Kidney (tissue), 14 donors: Measurements from ENCODE around the gene SPOCK2. TPM values are rescaled to one million over a fixed set of nuclear protein-coding genes. Genes with fewer than 3 reads are reported as not detected.

Experiments
- DNase-seq, 5 donors: peaks; one replicate each; pipeline ENCODE4 v3.0.0-alpha.2; 2013 to 2020
- FAIRE-seq: peaks from 2 replicates; lab custom pipeline; 2012; peaks lifted over from hg19 to GRCh38; lab: Jason Lieb, UNC
- H3K27ac ChIP-seq, 2 donors: one replicate each; pipeline ENCODE4 v1.7.0; 2013; ENCODE audit warnings: low read depth in 2 of 2, low read length in 2 of 2, inconsistent platforms in 1 of 2
- H3K27me3 ChIP-seq: one replicate; pipeline ENCODE4 v1.7.1; 2013; ENCODE audit warnings: low read length, inconsistent platforms; ENCODE audit not compliant: control insufficient read depth, insufficient read depth
- H3K36me3 ChIP-seq, 3 donors: one replicate each; pipeline versions ENCODE4 v1.7.0 to v1.7.1; 2013; ENCODE audit warnings: low read length in 3 of 3, control low read depth in 1 of 3, inconsistent platforms in 1 of 3; ENCODE audit not compliant: insufficient read depth in 3 of 3, control insufficient read depth in 2 of 3
- H3K4me1 ChIP-seq, 3 donors: one replicate each; pipeline versions ENCODE4 v1.7.0 to v1.7.1; 2013; ENCODE audit warnings: low read length in 3 of 3, inconsistent platforms in 1 of 3, low read depth in 1 of 3; ENCODE audit not compliant: control insufficient read depth in 2 of 3, insufficient read depth in 2 of 3
- H3K4me3 ChIP-seq, 3 donors: one replicate each; pipeline versions ENCODE4 v1.7.0 to v1.8.1; 2013; ENCODE audit warnings: low read length in 3 of 3, control low read depth in 1 of 3, inconsistent platforms in 1 of 3
- H3K9ac ChIP-seq, 3 donors: one replicate each; pipeline versions ENCODE4 v1.7.0 to v1.7.1; 2013; ENCODE audit warnings: low read length in 3 of 3, control low read depth in 1 of 3, inconsistent platforms in 1 of 3
- H3K9me3 ChIP-seq, 3 donors: one replicate each; pipeline versions ENCODE4 v1.7.0 to v1.7.1; 2013; ENCODE audit warnings: low read length in 3 of 3, control low read depth in 1 of 3, inconsistent platforms in 1 of 3; ENCODE audit not compliant: control insufficient read depth in 2 of 3, insufficient read depth in 1 of 3
- intact Hi-C: fragments of 100-400 bp; cut with DNase I; formaldehyde crosslinking; loops from one replicate; pipeline ENCODE4 v1.11.1; 2022
- polyA plus RNA-seq: library from polyadenylated mRNA; stranded (reverse); fragments of 350-450 nt; fragmentation: Illumina TruSeq; extraction: RNeasy Lipid Tissue Mini Kit (QIAGEN cat#74804); gene quantifications from one replicate; pipeline ENCODE4 v1.2.3, GENCODE V29; 2014; ENCODE audit warnings: low read depth, low replicate concordance; ENCODE audit not compliant: insufficient read depth
- total RNA-seq: library from RNA; stranded (reverse); fragmentation: NEBNext Ultra II Directional; extraction: Animal tissue kit (Norgen Biotek cat#: 25700); gene quantifications from one replicate; pipeline ENCODE4 v1.2.1, GENCODE V29; 2021
- TF ChIP-seq, protein P1 (sequence below): IDR thresholded peaks from 3 replicates; pipeline ENCODE4 v1.5.1; 2012; ENCODE audit warnings: mild to moderate bottlenecking, moderate library complexity, borderline replicate concordance; ENCODE audit not compliant: insufficient read depth; ENCODE audit errors: extremely low read depth
- donor health status: control.
- donor health status: control.
- donor health status: control.
- donor health status: control.
- donor health status: control.
- donor health status: DM: yes; HTN: yes; CAD: no.
- donor health status: Normal renal cell carcinoma (clear cell type).

SPOCK2 gene
- total and polyA plus RNA-seq, 2 donors from 2014 or later: 19.7 to 103 TPM

DNA sequence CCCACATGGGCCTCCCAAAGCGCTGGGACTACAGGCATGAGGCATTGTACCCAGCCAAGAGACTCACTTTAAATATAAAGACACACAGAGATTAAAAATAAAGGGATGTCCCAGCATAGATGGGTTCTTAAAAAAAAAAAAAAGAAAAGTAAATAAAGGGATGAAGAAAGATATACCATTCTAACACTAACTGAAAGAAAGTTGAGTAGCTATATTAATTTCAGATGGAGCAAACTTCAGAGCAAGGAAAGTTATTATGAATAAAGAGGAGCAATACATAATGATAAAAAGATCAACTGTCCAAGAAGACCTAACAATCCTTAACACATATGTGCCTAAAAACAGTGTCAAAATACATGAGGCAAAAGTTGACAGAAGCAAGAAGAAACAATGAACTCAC is 33.0 kb upstream of the SPOCK2 start:
- DNase-seq (no peak), FAIRE-seq (no peak)
- intact Hi-C loops: loop anchor here (10.0 kb wide), 1 partner anchor 213 kb away; no protein-coding TSS in a partner anchor
- Histone ChIP-seq H3K27ac (no peak overlapping the region), H3K36me3 (no peaks in the 10 kb centered on the region), H3K27me3 (no peaks in the 10 kb centered on the region), H3K4me1 (no peaks in the 10 kb centered on the region), H3K9me3 (no peaks in the 10 kb centered on the region), H3K9ac (no peak overlapping the region), H3K4me3 (no peak overlapping the region)
- TF ChIP-seq, protein P1, sequence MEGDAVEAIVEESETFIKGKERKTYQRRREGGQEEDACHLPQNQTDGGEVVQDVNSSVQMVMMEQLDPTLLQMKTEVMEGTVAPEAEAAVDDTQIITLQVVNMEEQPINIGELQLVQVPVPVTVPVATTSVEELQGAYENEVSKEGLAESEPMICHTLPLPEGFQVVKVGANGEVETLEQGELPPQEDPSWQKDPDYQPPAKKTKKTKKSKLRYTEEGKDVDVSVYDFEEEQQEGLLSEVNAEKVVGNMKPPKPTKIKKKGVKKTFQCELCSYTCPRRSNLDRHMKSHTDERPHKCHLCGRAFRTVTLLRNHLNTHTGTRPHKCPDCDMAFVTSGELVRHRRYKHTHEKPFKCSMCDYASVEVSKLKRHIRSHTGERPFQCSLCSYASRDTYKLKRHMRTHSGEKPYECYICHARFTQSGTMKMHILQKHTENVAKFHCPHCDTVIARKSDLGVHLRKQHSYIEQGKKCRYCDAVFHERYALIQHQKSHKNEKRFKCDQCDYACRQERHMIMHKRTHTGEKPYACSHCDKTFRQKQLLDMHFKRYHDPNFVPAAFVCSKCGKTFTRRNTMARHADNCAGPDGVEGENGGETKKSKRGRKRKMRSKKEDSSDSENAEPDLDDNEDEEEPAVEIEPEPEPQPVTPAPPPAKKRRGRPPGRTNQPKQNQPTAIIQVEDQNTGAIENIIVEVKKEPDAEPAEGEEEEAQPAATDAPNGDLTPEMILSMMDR: no peak

DNA sequence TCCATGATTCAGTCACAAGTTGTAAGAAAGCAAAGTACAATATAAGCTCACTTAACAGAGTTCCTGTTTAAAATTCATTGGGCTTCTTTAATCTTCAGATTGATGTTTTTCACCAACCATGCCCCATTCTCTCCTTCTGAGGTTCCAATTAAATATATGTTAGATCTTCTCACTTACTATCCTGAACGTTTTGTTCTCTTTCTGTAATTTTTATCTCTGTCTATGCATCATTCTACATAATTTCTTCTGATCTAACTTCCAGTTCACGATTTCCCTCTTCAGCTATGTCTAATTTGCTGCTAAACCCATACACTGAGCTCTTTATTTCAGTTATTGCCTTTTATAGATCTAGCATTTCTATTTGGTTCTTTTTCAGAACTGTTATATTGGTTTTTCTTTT is 28.0 kb upstream of the SPOCK2 start:
- DNase-seq: no peak

DNA sequence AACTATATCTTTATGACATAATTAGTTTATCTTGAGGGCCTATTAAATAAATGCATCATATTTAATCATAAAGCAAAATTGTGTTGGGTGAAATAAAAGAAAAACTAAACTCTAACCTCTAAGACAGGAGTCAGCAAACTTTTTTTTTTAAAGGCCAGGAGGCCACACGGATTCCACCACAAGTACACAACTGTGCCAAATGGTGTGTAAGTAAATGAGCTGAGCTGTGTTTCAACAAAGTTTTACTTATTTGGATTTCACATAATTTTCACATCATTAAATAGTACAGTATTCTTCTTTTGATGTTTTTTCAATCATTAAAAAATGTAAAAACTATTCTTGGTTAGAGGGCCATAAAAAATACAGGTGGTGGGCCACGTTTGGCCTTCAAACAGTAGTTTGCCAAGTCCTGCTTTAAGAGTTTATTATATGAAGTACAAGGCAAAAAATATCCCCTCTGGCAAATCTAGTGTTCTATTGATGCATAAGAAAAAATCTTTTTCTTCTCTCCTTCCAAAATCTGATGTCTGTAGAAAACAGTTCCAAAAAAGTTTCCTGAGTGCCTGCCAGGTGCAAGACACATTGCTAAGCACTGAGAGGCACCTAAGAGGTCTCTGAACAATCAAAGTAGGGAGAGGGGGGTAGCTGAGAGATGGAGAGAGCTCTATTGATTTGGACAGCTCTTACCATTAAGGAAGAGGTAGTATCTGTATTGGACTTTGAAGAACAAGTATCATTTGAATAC is 26.5 kb upstream of the SPOCK2 start:
- intact Hi-C loops: no loop called here
- Histone ChIP-seq H3K27me3 (no peaks in the 10 kb centered on the region), H3K36me3 (no peaks in the 10 kb centered on the region), H3K27ac (no peak overlapping the region), H3K4me3 (no peak overlapping the region), H3K9me3 (no peaks in the 10 kb centered on the region), H3K9ac (no peak overlapping the region), H3K4me1 (no peaks in the 10 kb centered on the region)
- TF ChIP-seq, protein P1: no peak
- FAIRE-seq: no peak
- no peak for DNase-seq

More for the DNA sequence above, 28.0 kb upstream of the SPOCK2 start:
- Histone ChIP-seq H3K9me3 (no peaks in the 10 kb centered on the region), H3K27ac (no peak overlapping the region), H3K4me3 (no peak overlapping the region), H3K9ac (no peak overlapping the region), H3K27me3 (no peaks in the 10 kb centered on the region), H3K36me3 (no peaks in the 10 kb centered on the region), H3K4me1 (no peaks in the 10 kb centered on the region)
- TF ChIP-seq, protein P1: no peak
- no peak for FAIRE-seq
- intact Hi-C loops: no loop called here
